Measurements from ENCODE around the gene TMEM30B. TPM values are rescaled to one million over a fixed set of nuclear protein-coding genes. Genes with fewer than 3 reads are reported as not detected.

TMEM30B gene
- total and polyA plus RNA-seq, 9 of the 15 experiments (the other 6 are each of a cell fraction or from before 2014, with no cell fraction given) = 0.04 TPM; not detected in 8

DNA sequence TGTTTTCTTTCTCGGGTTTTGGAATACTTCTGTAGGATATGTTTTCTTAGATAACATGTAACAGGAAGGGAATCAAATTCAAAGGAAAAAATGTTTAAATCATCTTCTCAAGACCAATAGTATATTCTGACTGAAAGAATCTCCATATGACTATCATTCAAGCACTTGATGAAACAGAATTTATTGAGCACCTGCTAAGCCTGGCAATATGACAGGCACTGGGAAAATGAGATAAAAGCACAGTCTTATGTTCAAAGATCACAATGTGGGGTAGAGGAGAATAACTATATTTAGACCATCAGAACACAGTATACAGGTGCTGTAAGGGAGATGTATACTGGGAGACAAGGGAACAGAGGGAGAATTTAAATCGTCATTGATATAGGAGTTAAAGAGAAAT is 19.1 kb upstream of the TMEM30B start:
- Histone ChIP-seq H3K4me1 (replicated peaks in 1 of 2; ENCODE audit: control insufficient read depth in 2 of 2, insufficient read depth in 2 of 2, low read length in 2 of 2) (no peaks in the 10 kb centered on the region), H3K27ac (ENCODE audit: extremely low read depth, low read depth, low read length) (no peak overlapping the region), H3K36me3 (ENCODE audit: control insufficient read depth, insufficient read depth, low read length) (no peaks in the 10 kb centered on the region), H4K20me1 (replicated peaks; ENCODE audit: control insufficient read depth, insufficient read depth, low read length) (no peaks in the 10 kb centered on the region), H3K9me1 (ENCODE audit: control insufficient read depth, insufficient read depth, low read length) (no peaks in the 10 kb centered on the region), H3K27me3 (ENCODE audit: control insufficient read depth in 2 of 2, insufficient read depth in 2 of 2, low read length in 2 of 2) (no peaks in the 10 kb centered on the region), H3K4me2 (ENCODE audit: insufficient read depth, low read length) (no peak overlapping the region), H3K4me3 (no peak overlapping the region), H3K9ac (ENCODE audit: insufficient read depth in 1 of 2, low read depth in 2 of 2, low read length in 2 of 2) (no peak overlapping the region), H3K79me2 (ENCODE audit: control insufficient read depth, insufficient read depth, low read length) (no peaks in the 10 kb centered on the region), H3K9me3 (replicated peaks; ENCODE audit: control insufficient read depth, insufficient read depth, low read depth, low read length) (no peaks in the 10 kb centered on the region), H2AFZ (ENCODE audit: low read depth, low read length) (no peak overlapping the region)
- 0% methylated on average over 2 of the region's 2 CpGs for WGBS (ENCODE audit: insufficient coverage, low coverage, missing lambda C conversion rate)
- BruUV-seq (replicated peaks) = no TSS peak
- intact Hi-C loops (cut with micrococcal nuclease) (no loop called here), in situ Hi-C loops (cut with MboI) (no loop called here)
- DNase-seq (ENCODE audit: extremely low read depth in 1 of 4, low spot score in 3 of 4) (no peak), FAIRE-seq (no peak), ATAC-seq (no peak)
- CTCF ChIA-PET (ENCODE audit: low intra/inter-chr PET ratio) = no interaction called here
- POLR2A ChIA-PET = no interaction called here
- TF ChIP-seq SIRT6 (IDR thresholded peaks at IDR 0.05; ENCODE audit: low read depth, low read length) (no peak), SRF (CRISPR knock-in tag; IDR thresholded peaks at IDR 0.05) (no peak), ARID1B (IDR thresholded peaks at IDR 0.05) (no peak)
- TF ChIP-seq, protein P1, sequence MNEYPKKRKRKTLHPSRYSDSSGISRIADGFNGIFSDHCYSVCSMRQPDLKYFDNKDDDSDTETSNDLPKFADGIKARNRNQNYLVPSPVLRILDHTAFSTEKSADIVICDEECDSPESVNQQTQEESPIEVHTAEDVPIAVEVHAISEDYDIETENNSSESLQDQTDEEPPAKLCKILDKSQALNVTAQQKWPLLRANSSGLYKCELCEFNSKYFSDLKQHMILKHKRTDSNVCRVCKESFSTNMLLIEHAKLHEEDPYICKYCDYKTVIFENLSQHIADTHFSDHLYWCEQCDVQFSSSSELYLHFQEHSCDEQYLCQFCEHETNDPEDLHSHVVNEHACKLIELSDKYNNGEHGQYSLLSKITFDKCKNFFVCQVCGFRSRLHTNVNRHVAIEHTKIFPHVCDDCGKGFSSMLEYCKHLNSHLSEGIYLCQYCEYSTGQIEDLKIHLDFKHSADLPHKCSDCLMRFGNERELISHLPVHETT (CRISPR knock-in tag; conservative IDR thresholded peaks at IDR 0.05 in 1 of 2, IDR thresholded peaks at IDR 0.05 in 1 of 2) = no peak

Measured in K562 (cell line).